HEK293 (cell line): ENCODE results near the gene SMURF2.

Source experiments
- ZNF311 ChIP-seq: fragments of 450-650 bp; formaldehyde crosslinking; IDR thresholded peaks from 2 replicates; pipeline ENCODE4 v1.5.1; 2017; ENCODE audit warnings: missing biosample characterization, missing genetic modification characterization, borderline replicate concordance
- ZNF394 ChIP-seq: fragments of 450-650 bp; formaldehyde crosslinking; IDR thresholded peaks from 2 replicates; pipeline ENCODE4 v1.5.1; 2016; ENCODE audit warnings: missing biosample characterization, missing genetic modification characterization, mild to moderate bottlenecking, moderate library complexity, borderline replicate concordance
- ZNF423 ChIP-seq: fragments of 450-650 bp; formaldehyde crosslinking; IDR thresholded peaks from 2 replicates; pipeline ENCODE4 v1.5.1; 2016; ENCODE audit warnings: missing biosample characterization, missing genetic modification characterization
- ZNF670 ChIP-seq: fragments of 450-650 bp; formaldehyde crosslinking; IDR thresholded peaks from 2 replicates; pipeline ENCODE4 v1.5.1; 2016; ENCODE audit warnings: missing biosample characterization, missing genetic modification characterization, low read depth
- TF ChIP-seq, protein P1 (sequence below): fragments of 450-650 bp; formaldehyde crosslinking; IDR thresholded peaks from 2 replicates; pipeline ENCODE4; 2016; ENCODE audit warnings: missing biosample characterization, missing genetic modification characterization
- TF ChIP-seq, protein P2 (sequence below): fragments of 450-650 bp; formaldehyde crosslinking; conservative IDR thresholded peaks from 2 replicates; pipeline ENCODE4 v1.5.1; 2016; ENCODE audit warnings: low read depth, missing biosample characterization, missing genetic modification characterization
- TF ChIP-seq, protein P3 (sequence below): fragments of 450-650 bp; formaldehyde crosslinking; IDR thresholded peaks from 2 replicates; pipeline ENCODE4 v1.5.1; 2016; ENCODE audit warnings: missing biosample characterization, missing genetic modification characterization

DNA sequence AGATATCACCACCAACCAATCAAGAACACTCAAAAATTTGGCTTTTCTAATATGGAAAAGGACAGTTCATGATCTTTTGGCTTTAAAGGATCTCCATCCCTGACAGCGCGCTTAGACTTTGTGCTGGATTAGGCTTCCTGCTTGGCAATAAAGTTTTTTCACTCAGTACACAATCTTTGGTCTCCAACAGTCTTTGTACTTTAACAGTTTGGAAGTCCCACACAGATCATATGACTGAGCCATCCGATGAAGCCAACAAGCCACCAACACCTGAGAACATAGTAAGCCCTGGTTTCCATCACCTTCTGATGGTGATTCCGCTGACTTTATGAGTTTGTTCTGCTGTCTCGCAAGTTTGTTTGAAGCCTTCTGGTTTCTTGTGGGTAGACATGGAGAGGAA is 34.3 kb downstream of the SMURF2 start:
- TF ChIP-seq ZNF670 (no peak), ZNF394 (tag by site-specific recombination) (no peak), ZNF311 (tag by site-specific recombination) (no peak), ZNF423 (tag by site-specific recombination) (no peak)
- TF ChIP-seq, protein P1, sequence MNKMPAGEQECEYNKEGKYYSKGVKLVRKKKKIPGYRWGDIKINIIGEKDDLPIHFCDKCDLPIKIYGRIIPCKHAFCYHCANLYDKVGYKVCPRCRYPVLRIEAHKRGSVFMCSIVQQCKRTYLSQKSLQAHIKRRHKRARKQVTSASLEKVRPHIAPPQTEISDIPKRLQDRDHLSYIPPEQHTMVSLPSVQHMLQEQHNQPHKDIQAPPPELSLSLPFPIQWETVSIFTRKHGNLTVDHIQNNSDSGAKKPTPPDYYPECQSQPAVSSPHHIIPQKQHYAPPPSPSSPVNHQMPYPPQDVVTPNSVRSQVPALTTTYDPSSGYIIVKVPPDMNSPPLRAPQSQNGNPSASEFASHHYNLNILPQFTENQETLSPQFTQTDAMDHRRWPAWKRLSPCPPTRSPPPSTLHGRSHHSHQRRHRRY, result no peak
- TF ChIP-seq, protein P2, sequence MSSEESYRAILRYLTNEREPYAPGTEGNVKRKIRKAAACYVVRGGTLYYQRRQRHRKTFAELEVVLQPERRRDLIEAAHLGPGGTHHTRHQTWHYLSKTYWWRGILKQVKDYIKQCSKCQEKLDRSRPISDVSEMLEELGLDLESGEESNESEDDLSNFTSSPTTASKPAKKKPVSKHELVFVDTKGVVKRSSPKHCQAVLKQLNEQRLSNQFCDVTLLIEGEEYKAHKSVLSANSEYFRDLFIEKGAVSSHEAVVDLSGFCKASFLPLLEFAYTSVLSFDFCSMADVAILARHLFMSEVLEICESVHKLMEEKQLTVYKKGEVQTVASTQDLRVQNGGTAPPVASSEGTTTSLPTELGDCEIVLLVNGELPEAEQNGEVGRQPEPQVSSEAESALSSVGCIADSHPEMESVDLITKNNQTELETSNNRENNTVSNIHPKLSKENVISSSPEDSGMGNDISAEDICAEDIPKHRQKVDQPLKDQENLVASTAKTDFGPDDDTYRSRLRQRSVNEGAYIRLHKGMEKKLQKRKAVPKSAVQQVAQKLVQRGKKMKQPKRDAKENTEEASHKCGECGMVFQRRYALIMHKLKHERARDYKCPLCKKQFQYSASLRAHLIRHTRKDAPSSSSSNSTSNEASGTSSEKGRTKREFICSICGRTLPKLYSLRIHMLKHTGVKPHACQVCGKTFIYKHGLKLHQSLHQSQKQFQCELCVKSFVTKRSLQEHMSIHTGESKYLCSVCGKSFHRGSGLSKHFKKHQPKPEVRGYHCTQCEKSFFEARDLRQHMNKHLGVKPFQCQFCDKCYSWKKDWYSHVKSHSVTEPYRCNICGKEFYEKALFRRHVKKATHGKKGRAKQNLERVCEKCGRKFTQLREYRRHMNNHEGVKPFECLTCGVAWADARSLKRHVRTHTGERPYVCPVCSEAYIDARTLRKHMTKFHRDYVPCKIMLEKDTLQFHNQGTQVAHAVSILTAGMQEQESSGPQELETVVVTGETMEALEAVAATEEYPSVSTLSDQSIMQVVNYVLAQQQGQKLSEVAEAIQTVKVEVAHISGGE (tag by site-specific recombination), result no peak
- TF ChIP-seq, protein P3, sequence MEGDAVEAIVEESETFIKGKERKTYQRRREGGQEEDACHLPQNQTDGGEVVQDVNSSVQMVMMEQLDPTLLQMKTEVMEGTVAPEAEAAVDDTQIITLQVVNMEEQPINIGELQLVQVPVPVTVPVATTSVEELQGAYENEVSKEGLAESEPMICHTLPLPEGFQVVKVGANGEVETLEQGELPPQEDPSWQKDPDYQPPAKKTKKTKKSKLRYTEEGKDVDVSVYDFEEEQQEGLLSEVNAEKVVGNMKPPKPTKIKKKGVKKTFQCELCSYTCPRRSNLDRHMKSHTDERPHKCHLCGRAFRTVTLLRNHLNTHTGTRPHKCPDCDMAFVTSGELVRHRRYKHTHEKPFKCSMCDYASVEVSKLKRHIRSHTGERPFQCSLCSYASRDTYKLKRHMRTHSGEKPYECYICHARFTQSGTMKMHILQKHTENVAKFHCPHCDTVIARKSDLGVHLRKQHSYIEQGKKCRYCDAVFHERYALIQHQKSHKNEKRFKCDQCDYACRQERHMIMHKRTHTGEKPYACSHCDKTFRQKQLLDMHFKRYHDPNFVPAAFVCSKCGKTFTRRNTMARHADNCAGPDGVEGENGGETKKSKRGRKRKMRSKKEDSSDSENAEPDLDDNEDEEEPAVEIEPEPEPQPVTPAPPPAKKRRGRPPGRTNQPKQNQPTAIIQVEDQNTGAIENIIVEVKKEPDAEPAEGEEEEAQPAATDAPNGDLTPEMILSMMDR (tag by site-specific recombination), result no peak
